ENCODE measurements around the gene LRRFIP2.
A peak's percentile ranks its signal among the peaks of the same experiment; 100 is the strongest.
"Not testable (repeated sequence)": the region's sequence is repeated elsewhere in the genome, so short reads cannot be mapped to it uniquely, and the experiment has no call there.

Gene LRRFIP2

GRCh38 chr3:37154668-37155314 lies 19.6 kb downstream of the LRRFIP2 start:
- TF ChIP-seq ZFX (IDR thresholded peaks at IDR 0.05; ENCODE audit: borderline replicate concordance) = no peak
- TF ChIP-seq CTCF (IDR thresholded peaks at IDR 0.05) = no peak
- H3K27ac ChIP-seq = no peak overlapping the region

GRCh38 chr3:37150621-37151020 lies 23.8 kb downstream of the LRRFIP2 start:
- TF ChIP-seq CTCF (IDR thresholded peaks at IDR 0.05) (no peak), ZFX (IDR thresholded peaks at IDR 0.05; ENCODE audit: borderline replicate concordance) (no peak)
- no peak overlapping the region for H3K27ac ChIP-seq

DNA sequence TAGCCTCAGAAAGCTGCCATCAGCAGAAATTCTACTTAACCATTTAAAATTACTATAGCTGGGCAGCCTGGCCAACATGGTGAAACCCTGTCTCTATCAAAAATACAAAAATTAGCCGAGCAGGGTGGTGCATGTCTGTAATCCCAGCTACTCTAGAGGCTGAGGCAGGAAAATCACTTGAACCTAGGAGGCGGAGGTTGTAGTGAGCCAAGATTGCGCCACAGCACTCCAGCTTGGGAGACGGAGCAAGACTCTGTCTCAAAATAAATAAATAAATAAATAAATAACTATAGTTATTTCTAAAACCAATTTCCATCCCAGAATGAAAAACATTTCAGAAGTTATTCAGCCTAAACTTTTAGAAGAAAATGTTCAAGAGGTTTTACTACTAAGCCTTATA lies 25.1 kb downstream of the LRRFIP2 start:
- H3K27ac ChIP-seq = no peak overlapping the region
- no peak for TF ChIP-seq ZFX (IDR thresholded peaks at IDR 0.05; ENCODE audit: borderline replicate concordance)
- no peak for TF ChIP-seq CTCF (IDR thresholded peaks at IDR 0.05)

- TF ChIP-seq ZFX (IDR thresholded peaks at IDR 0.05; ENCODE audit: borderline replicate concordance) (no peak), CTCF (IDR thresholded peaks at IDR 0.05) (no peak)
- no peak overlapping the region for H3K27ac ChIP-seq
Measured at GRCh38 chr3:37148208-37148607, 26.2 kb downstream of the LRRFIP2 start.

GRCh38 chr3:37147666-37148065 lies 26.7 kb downstream of the LRRFIP2 start:
- TF ChIP-seq ZFX (IDR thresholded peaks at IDR 0.05; ENCODE audit: borderline replicate concordance) (no peak), CTCF (IDR thresholded peaks at IDR 0.05) (no peak)
- no peak overlapping the region for H3K27ac ChIP-seq

DNA sequence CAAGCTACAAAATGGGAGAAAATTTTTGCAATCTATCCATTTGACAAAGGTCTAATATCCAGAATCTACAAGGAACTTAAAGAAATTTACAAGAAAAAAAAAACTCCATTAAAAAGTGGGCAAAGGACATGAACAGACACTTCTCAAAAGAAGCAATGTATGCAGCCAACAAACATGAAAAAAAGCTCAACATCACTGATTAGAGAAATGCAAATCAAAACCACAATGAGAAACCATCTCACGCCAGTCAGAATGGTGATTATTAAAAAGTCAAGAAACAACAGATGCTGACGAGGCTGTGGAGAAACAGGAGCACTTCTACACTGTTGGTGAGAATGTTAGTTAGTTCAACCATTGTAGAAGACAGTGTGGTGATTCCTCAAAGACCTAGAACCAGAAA lies 27.5 kb downstream of the LRRFIP2 start:
- H3K27ac ChIP-seq = not testable (repeated sequence)

DNA sequence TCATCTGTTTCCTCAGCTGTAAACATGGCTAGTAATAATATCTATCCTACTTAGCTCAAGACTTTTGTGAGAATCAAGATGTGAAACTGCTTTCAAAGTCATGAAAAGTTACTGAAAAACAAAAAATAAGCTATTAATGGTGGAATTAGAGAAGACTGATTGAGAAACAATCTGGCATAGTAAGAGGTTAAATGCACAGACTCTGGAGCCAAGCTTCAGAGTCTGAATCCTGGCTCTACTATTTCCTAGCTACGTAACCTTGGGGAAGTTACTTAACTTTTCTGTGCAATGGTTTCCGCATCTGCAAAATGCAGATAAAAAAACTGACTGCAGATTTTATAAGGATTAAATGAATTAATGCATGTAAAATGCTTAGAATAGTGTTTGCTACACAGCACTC lies 28.8 kb downstream of the LRRFIP2 start:
- TF ChIP-seq CTCF (IDR thresholded peaks at IDR 0.05) (no peak), ZFX (IDR thresholded peaks at IDR 0.05; ENCODE audit: borderline replicate concordance) (no peak)
- peak overlapping the region; percentile 40 for H3K27ac ChIP-seq

GRCh38 chr3:37144806-37145205 lies 29.6 kb downstream of the LRRFIP2 start:
- TF ChIP-seq CTCF (IDR thresholded peaks at IDR 0.05) (no peak), ZFX (IDR thresholded peaks at IDR 0.05; ENCODE audit: borderline replicate concordance) (no peak)
- H3K27ac ChIP-seq = peak overlapping the region; percentile 40

Measured in 22Rv1 (cell line).